Psoas muscle (tissue), 8 donors: ENCODE measurements around the gene SLC27A5. TPM values are rescaled to one million over a fixed set of nuclear protein-coding genes. Genes with fewer than 3 reads are reported as not detected.

ENCODE experiments used
- ATAC-seq, 4 donors: fragments of 200-7000 bp; cut with Tn5 transposase; one replicate each; pipeline ENCODE4 v1.9.1; 2020; ENCODE audit warnings: moderate library complexity in 3 of 4, mild to moderate bottlenecking in 2 of 4
- DNase-seq, 2 donors: peaks; one replicate each; pipeline ENCODE4 v3.0.0-alpha.2; 2020
- H3K27ac ChIP-seq: fragments of 200-600 bp; one replicate; pipeline ENCODE4 v1.8.0; 2022
- H3K27me3 ChIP-seq, 3 donors: fragments of 200-600 bp in 1 of 3; one replicate each; pipeline versions ENCODE4 v1.6.1 to v1.8.0; 2013 to 2022; ENCODE audit warnings: low read length in 2 of 3, mild to moderate bottlenecking in 2 of 3, moderate library complexity in 1 of 3; ENCODE audit not compliant: insufficient read depth in 3 of 3
- H3K36me3 ChIP-seq, 2 donors: fragments of 200-600 bp in 1 of 2; one replicate each; pipeline versions ENCODE4 v1.6.1 to v1.8.0; 2013 to 2022; ENCODE audit warnings: low read depth in 1 of 2, mild to moderate bottlenecking in 1 of 2, moderate library complexity in 1 of 2; ENCODE audit not compliant: insufficient read depth in 1 of 2
- H3K4me1 ChIP-seq: fragments of 200-600 bp; one replicate; pipeline ENCODE4 v1.8.0; 2022
- H3K4me3 ChIP-seq: fragments of 200-600 bp; one replicate; pipeline ENCODE4 v1.8.0; 2022; ENCODE audit warnings: mild to moderate bottlenecking
- H3K9me3 ChIP-seq: fragments of 200-600 bp; one replicate; pipeline ENCODE4 v1.8.0; 2022
- WGBS, 3 donors: extraction: QIAGEN DNeasy Blood & Tissue Kit; methylation state at CpG; one replicate each; pipeline versions ENCODE4 v1.1.6 to v1.1.7; 2013; 5-methylcytosine and 5-hydroxymethylcytosine counted together
- intact Hi-C, 2 donors: fragments of 100-400 bp; cut with DNase I; formaldehyde crosslinking; loops; one replicate each; pipeline versions ENCODE4 v1.11.0 to v1.14.2; 2022
- polyA plus RNA-seq, 3 donors: library from polyadenylated mRNA; stranded (reverse); fragments of 200-250 nt; gene quantifications; one replicate each; pipeline ENCODE4 v1.2.3, GENCODE V29; 2013
- total RNA-seq, 4 donors: library from RNA; stranded (reverse); fragmentation: NEBNext Ultra II Directional in 2 of 4; extraction: Animal tissue kit (Norgen Biotek cat#: 25700) in 2 of 4; gene quantifications; one replicate each; pipeline versions ENCODE4 v1.2.1 to v1.2.4, GENCODE V29; 2021 to 2023
- TF ChIP-seq, protein P1 (sequence below): fragments of 200-600 bp; IDR thresholded peaks from one replicate; pipeline ENCODE4 v1.8.0; 2022; ENCODE audit warnings: antibody characterized with exemption
- donor health status: healthy with polysubstance abuse.
- donor health status: DM: no; HTN: no; CAD: no; lungs with moderate emphysema.
- donor health status: Bipolar disorder and iron deficiency.
- donor health status: healthy.
- donor health status: DM: yes; HTN: yes; CAD: no.
- donor health status: DM: no; HTN: no; CAD: no.
- donor health status: DM: no; HTN: no; CAD: no.
- donor health status: DM: yes; HTN: yes; CAD: no.

The SLC27A5 gene
- total and polyA plus RNA-seq, 7 donors = 3.1 to 11.0 (median 6.1) TPM

DNA sequence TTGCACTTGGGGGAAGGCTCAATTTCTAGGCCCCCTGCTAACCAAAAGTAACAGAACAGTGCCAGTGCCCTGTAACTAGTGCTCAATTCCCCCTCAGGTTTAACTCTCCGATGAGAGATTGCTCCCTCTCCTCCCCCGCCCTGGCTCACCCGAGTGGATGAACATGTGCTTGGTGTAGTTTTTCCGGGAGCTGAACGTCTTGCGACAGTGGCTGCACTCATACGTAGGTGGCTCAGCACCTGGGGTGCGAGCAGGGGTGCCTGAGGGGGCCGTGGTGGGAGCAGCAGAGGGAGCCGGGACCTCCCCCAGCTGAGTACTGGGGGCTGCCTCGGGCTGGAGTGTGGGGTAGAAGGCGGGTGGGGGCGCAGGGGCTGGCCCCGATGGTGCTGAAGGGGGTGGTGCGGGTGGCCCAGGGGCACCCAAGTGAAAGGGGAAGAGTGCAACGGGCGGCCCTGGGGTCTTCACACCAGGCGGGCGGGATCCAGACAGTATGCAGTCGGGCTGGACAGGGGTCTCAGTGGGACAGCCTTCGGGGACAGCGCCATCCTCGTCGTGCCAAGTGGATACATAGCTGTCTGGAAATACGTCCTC, 4.5 kb upstream of the SLC27A5 start:
- TF ChIP-seq, protein P1, sequence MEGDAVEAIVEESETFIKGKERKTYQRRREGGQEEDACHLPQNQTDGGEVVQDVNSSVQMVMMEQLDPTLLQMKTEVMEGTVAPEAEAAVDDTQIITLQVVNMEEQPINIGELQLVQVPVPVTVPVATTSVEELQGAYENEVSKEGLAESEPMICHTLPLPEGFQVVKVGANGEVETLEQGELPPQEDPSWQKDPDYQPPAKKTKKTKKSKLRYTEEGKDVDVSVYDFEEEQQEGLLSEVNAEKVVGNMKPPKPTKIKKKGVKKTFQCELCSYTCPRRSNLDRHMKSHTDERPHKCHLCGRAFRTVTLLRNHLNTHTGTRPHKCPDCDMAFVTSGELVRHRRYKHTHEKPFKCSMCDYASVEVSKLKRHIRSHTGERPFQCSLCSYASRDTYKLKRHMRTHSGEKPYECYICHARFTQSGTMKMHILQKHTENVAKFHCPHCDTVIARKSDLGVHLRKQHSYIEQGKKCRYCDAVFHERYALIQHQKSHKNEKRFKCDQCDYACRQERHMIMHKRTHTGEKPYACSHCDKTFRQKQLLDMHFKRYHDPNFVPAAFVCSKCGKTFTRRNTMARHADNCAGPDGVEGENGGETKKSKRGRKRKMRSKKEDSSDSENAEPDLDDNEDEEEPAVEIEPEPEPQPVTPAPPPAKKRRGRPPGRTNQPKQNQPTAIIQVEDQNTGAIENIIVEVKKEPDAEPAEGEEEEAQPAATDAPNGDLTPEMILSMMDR = no peak
- H3K9me3 ChIP-seq = no peaks in the 10 kb centered on the region
- peak overlapping the region; percentile 46 for H3K27ac ChIP-seq
- H3K36me3 ChIP-seq = peaks cover 0 to 20% of the 10 kb centered on the region in 2 donors
- intact Hi-C loops = no loop called here
- H3K27me3 ChIP-seq = no peaks in the 10 kb centered on the region
- 77 to 82% (median 78%) methylated on average over 22 to 25 of the region's 25 CpGs for WGBS, 3 donors
- H3K4me3 ChIP-seq = no peak overlapping the region
- DNase-seq = no peak
- H3K4me1 ChIP-seq = peaks cover 33% of the 10 kb centered on the region
- ATAC-seq = no peak

DNA sequence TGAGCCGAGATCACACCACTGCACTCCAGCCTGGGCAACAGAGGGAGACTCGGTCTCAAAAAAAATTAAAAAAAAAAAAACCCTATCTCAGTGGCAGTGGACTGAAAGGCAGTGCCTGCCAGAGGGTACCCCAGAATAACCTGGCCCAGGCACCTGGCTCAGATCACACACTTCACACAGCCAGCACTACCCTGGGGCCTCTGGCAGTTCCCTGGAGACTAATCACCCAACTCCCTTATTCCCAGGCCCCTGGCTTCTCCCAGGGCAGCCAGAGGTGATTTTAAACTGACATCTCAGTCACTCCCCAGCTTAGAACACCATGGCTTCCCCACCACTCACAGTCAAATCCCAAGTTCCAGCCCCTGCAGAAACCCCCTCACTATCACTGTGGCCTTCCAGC, 3.5 kb upstream of the SLC27A5 start:
- Histone ChIP-seq H3K4me3 (no peak overlapping the region), H3K27me3 (no peaks in the 10 kb centered on the region), H3K4me1 (peaks cover 27% of the 10 kb centered on the region), H3K27ac (no peak overlapping the region), H3K36me3 (peaks cover 0 to 20% of the 10 kb centered on the region in 2 donors), H3K9me3 (no peaks in the 10 kb centered on the region)
- ATAC-seq (no peak), DNase-seq (no peak)
- WGBS, 3 donors = 90 to 94% (median 92%) methylated on average over 2 of the region's 2 CpGs
- TF ChIP-seq, protein P1 = no peak
- intact Hi-C loops = no loop called here

DNA sequence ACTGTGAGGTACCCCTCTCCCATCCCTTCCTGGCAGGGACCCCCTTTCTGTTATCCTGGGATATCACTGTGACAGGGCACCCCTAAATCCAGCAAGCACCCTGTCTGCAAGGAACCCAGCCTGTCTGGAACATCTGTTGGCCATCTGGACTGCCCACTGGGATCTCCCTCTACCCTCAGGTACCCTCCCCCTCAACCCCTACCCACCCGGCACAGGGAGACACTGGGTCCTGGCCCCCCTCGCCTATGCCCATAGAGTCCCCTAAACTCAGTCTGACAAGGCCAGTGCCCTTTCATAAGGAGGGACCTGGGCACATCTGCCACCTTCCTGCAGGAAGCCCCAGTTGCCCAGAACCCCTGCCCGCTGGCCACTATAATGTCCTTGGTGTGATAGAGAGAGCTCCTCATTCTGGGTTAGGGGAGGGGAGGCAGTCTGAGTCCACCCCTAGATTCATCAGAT, 2.8 kb upstream of the SLC27A5 start:
- no peak for ATAC-seq
- 72 to 80% (median 72%) methylated on average over 3 of the region's 3 CpGs for WGBS, 3 donors
- Histone ChIP-seq H3K27ac (peak overlapping the region; percentile 71), H3K4me1 (peaks cover 26% of the 10 kb centered on the region), H3K36me3 (peaks cover 0 to 20% of the 10 kb centered on the region in 2 donors), H3K9me3 (no peaks in the 10 kb centered on the region), H3K27me3 (no peaks in the 10 kb centered on the region), H3K4me3 (peak overlapping the region; percentile 63)
- TF ChIP-seq, protein P1 = no peak
- no peak for DNase-seq
- intact Hi-C loops = no loop called here

DNA sequence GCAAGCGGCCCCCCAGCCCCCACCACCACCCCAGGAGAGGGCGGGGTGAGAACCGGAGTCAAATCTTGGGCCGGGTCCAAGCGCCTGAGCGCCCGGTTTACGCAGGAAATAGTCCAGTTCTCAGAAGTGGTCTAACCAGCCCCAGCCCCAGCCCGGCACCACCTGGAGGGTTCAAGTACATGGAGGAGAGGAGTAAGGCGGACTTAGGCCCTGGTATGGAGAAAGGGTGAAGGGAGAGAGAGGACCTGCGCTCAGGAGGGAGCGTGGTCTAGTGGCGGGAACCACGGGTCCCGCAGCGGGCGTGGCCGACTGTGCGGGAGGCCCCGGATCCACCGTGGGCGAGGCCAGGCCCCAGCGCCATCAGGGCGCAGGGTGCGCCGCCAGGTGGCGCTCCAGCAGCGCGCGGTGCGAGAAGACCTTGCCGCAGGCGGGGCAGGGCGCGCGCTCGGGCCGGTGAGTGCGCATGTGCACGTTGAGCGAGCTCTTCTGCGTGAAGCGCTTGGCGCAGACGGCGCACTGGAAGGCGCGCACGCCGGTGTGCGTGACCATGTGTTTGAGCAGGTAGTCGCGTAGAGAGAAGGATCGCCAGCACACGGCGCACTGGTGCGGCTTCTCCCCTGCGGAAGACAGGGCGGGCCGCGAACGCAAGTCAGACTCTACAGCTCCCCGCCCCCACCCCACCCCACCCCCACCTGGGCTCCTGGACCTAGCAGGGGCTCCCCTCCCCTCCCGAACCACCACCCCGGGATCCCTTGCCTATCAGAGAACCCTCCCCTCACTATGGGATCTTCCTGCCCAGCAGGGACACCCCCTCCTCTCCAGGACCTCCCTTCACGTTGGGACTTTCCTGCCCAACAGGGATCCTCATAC, 2.1 kb upstream of the SLC27A5 start:
- WGBS, 3 donors = 26 to 31% (median 27%) methylated on average over 52 to 66 of the region's 66 CpGs
- DNase-seq (peak; percentile 92 to 94), ATAC-seq (peak; percentile 91 to 93 (median 92))
- no peaks in the 10 kb centered on the region for H3K9me3 ChIP-seq
- peak overlapping the region; percentile 63 for H3K4me3 ChIP-seq
- TF ChIP-seq, protein P1 = peak; percentile 89
- no peaks in the 10 kb centered on the region for H3K27me3 ChIP-seq
- peaks cover 26% of the 10 kb centered on the region for H3K4me1 ChIP-seq
- intact Hi-C loops = no loop called here
- peaks cover 0 to 20% of the 10 kb centered on the region in 2 donors for H3K36me3 ChIP-seq
- H3K27ac ChIP-seq = peak overlapping the region; percentile 71
